SK-N-SH treated with all-trans-retinoic acid at 6 μM for 48 hours (cell line): ENCODE data around the gene PTDSS2.

ENCODE experiments used
- ISL1 ChIP-seq: fragments of 250-450 bp; sonication (Bioruptor Pico); IDR thresholded peaks from 2 replicates; pipeline ENCODE4 v2.1.2; 2022; ENCODE audit warnings: mild to moderate bottlenecking, moderate library complexity
- RARB ChIP-seq: fragments of 250-450 bp; sonication (Bioruptor Pico); IDR thresholded peaks from 2 replicates; pipeline ENCODE4 v1.8.0; 2021; ENCODE audit warnings: mild to moderate bottlenecking, moderate library complexity
- SNAI2 ChIP-seq: fragments of 250-450 bp; sonication (Bioruptor Pico); IDR thresholded peaks from 2 replicates; pipeline ENCODE4 v1.5.0; 2020; ENCODE audit warnings: mild to moderate bottlenecking, moderate library complexity
- TOX ChIP-seq: fragments of 250-450 bp; sonication (Bioruptor Pico); IDR thresholded peaks from 2 replicates; pipeline ENCODE4 v1.8.0; 2021; ENCODE audit warnings: mild to moderate bottlenecking, moderate library complexity, borderline replicate concordance
- ZFP30 ChIP-seq: fragments of 450-650 bp; formaldehyde crosslinking; IDR thresholded peaks from 2 replicates; pipeline ENCODE4 v1.5.0; 2022; ENCODE audit warnings: mild to moderate bottlenecking, moderate library complexity
- ZNF565 ChIP-seq: fragments of 450-650 bp; formaldehyde crosslinking; conservative IDR thresholded peaks from 2 replicates; pipeline ENCODE4 v1.5.0; 2020; ENCODE audit warnings: low read depth, mild to moderate bottlenecking, moderate library complexity
- TF ChIP-seq, protein P1 (sequence below): fragments of 250-450 bp; sonication (Bioruptor Pico); IDR thresholded peaks from 2 replicates; pipeline ENCODE4 v1.8.0; 2020; ENCODE audit warnings: mild to moderate bottlenecking, moderate library complexity, borderline replicate concordance

DNA sequence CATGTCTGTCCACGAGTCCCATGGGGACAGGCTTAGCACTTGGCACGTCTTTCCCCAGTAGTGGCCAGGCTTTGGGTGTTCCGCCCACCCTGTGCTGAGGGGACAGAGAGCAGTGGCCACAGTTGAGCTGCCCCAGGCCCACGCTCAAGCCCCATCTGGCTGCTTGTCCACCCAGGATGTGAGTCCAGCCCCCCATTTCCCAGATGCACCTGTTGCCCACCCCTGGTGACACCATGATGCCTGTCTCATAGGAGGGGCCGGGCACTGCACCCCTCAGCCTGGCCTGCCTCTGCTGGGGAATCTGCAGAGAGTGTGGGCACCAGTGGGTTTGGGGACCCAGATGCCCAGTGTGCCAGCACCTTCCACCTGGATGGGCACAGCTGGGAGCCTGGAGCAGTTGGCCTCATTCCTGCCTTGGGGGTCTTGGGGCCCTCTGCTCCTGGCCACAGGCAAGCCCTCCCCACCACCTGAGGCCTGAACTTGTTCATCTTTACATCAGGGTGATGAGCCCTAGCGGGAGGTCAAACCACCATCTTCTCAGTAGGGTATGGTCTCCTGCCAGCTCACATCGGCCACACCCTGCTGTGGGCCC is 41.0 kb upstream of the PTDSS2 start:
- TF ChIP-seq ZNF565 (CRISPR knock-in tag), result no peak
- no peak for TF ChIP-seq ZFP30
- TF ChIP-seq ISL1 (CRISPR knock-in tag), result no peak
- TF ChIP-seq RARB (CRISPR knock-in tag), result no peak
- no peak for TF ChIP-seq SNAI2
- TF ChIP-seq, protein P1, sequence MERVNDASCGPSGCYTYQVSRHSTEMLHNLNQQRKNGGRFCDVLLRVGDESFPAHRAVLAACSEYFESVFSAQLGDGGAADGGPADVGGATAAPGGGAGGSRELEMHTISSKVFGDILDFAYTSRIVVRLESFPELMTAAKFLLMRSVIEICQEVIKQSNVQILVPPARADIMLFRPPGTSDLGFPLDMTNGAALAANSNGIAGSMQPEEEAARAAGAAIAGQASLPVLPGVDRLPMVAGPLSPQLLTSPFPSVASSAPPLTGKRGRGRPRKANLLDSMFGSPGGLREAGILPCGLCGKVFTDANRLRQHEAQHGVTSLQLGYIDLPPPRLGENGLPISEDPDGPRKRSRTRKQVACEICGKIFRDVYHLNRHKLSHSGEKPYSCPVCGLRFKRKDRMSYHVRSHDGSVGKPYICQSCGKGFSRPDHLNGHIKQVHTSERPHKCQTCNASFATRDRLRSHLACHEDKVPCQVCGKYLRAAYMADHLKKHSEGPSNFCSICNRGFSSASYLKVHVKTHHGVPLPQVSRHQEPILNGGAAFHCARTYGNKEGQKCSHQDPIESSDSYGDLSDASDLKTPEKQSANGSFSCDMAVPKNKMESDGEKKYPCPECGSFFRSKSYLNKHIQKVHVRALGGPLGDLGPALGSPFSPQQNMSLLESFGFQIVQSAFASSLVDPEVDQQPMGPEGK (CRISPR knock-in tag), result no peak
- no peak for TF ChIP-seq TOX (CRISPR knock-in tag)
